K562 (cell line): Measurements from ENCODE around the gene MTFR2. TPM values are rescaled to one million over a fixed set of nuclear protein-coding genes. Genes with fewer than 3 reads are reported as not detected.
A peak's percentile ranks its signal among the peaks of the same experiment; 100 is the strongest.

Experiments
- ATAC-seq: fragments of 200-7000 bp; cut with Tn5 transposase; 3 replicates; pipeline ENCODE4 v1.9.1; 2020; ENCODE audit warnings: moderate library complexity
- BruUV-seq: library from RNA; stranded (reverse); fragments of 400-500 nt; replicated peaks from 2 replicates; lab custom pipeline; 2021; lab: Mats Ljungman, UMichigan
- CTCF ChIA-PET: fragments of 300-600 bp; formaldehyde crosslinking; extraction: SDS; loops from one replicate; lab custom pipeline; 2021; ENCODE audit warnings: low intra/inter-chr PET ratio; lab: Yijun Ruan, JAX
- POLR2A ChIA-PET: fragments of 300-600, 350-650 bp; sonication (Branson Sonifier 250); formaldehyde crosslinking; extraction: SDS; loops from one replicate; lab custom pipeline; 2021; ENCODE audit warnings: antibody characterized with exemption, inconsistent platforms; lab: Yijun Ruan, JAX
- DNase-seq, 4 experiments: peaks; one replicate each; pipeline versions ENCODE4 v3.0.0 to v3.0.0-alpha.2; 2011 to 2018; ENCODE audit warnings: low spot score in 3 of 4, mixed read lengths in 3 of 4; ENCODE audit errors: extremely low read depth in 1 of 4
- FAIRE-seq: peaks from 2 replicates; lab custom pipeline; 2011; peaks lifted over from hg19 to GRCh38; lab: Jason Lieb, UNC
- H2AFZ ChIP-seq: 2 replicates; pipeline ENCODE4 v1.6.0; 2011; ENCODE audit warnings: low read depth, low read length, control low read depth, inconsistent platforms
- H3K27ac ChIP-seq: fragments of 200-600 bp; 3 replicates; pipeline ENCODE4 v1.8.0; 2011; ENCODE audit warnings: low read depth, mild to moderate bottlenecking, control low read depth, inconsistent platforms, low read length, moderate library complexity, mixed read lengths; ENCODE audit errors: extremely low read depth
- H3K27me3 ChIP-seq, 2 experiments: fragments of 300-600 bp in 1 of 2; 2 replicates in 1 of 2; 3 replicates in 1 of 2; pipeline versions ENCODE4 v1.6.0 to v1.8.0; 2011; ENCODE audit warnings: inconsistent platforms in 2 of 2, low read length in 2 of 2, mild to moderate bottlenecking in 1 of 2, mixed read lengths in 1 of 2, moderate library complexity in 1 of 2; ENCODE audit not compliant: control insufficient read depth in 2 of 2, insufficient read depth in 2 of 2
- H3K36me3 ChIP-seq: fragments of 300-600 bp; 3 replicates; pipeline ENCODE4 v1.8.0; 2011; ENCODE audit warnings: mild to moderate bottlenecking, low read length, inconsistent platforms; ENCODE audit not compliant: control insufficient read depth, insufficient read depth
- H3K4me1 ChIP-seq, 2 experiments: fragments of 200-600 bp in 1 of 2; replicated peaks in 1 of 2; 2 replicates in 1 of 2; 3 replicates in 1 of 2; pipeline versions ENCODE4 v1.5.1 to v1.8.0; 2011; ENCODE audit warnings: inconsistent platforms in 2 of 2, low read length in 2 of 2, mild to moderate bottlenecking in 1 of 2, mixed read lengths in 1 of 2, moderate library complexity in 1 of 2; ENCODE audit not compliant: control insufficient read depth in 2 of 2, insufficient read depth in 2 of 2
- H3K4me2 ChIP-seq: 2 replicates; pipeline ENCODE4 v1.6.1; 2011; ENCODE audit warnings: low read length, control low read depth, inconsistent platforms, mixed read lengths; ENCODE audit not compliant: insufficient read depth
- H3K4me3 ChIP-seq: fragments of 200-600 bp; sonication (generic), shearing (Covaris generic); 2 replicates; pipeline ENCODE4 v1.5.1; 2016; ENCODE audit warnings: control low read depth, inconsistent platforms
- H3K79me2 ChIP-seq: fragments of 200-600 bp; 3 replicates; pipeline ENCODE4 v1.8.0; 2011; ENCODE audit warnings: low read length, inconsistent platforms; ENCODE audit not compliant: control insufficient read depth, insufficient read depth
- H3K9ac ChIP-seq, 2 experiments: 2 replicates each; pipeline versions ENCODE4 v1.6.0 to v1.6.1; 2011; ENCODE audit warnings: low read depth in 2 of 2, low read length in 2 of 2, control low read depth in 1 of 2, inconsistent platforms in 1 of 2, mild to moderate bottlenecking in 1 of 2, mixed read lengths in 1 of 2; ENCODE audit not compliant: insufficient read depth in 1 of 2
- H3K9me1 ChIP-seq: one replicate; pipeline ENCODE4 v1.6.0; 2011; ENCODE audit warnings: inconsistent platforms, mild to moderate bottlenecking, low read length, moderate library complexity; ENCODE audit not compliant: control insufficient read depth, insufficient read depth
- H3K9me3 ChIP-seq: replicated peaks from 2 replicates; pipeline ENCODE4 v1.5.1; 2011; ENCODE audit warnings: low read depth, low read length, inconsistent platforms; ENCODE audit not compliant: control insufficient read depth, insufficient read depth
- H4K20me1 ChIP-seq: replicated peaks from 2 replicates; pipeline ENCODE4 v1.6.1; 2011; ENCODE audit warnings: low read length, inconsistent platforms, mixed read lengths; ENCODE audit not compliant: control insufficient read depth, insufficient read depth
- MEF2A ChIP-seq: IDR thresholded peaks from 2 replicates; pipeline ENCODE4 v1.6.1; 2011; ENCODE audit warnings: low read depth, mild to moderate bottlenecking, low read length, moderate library complexity; ENCODE audit not compliant: control insufficient read depth
- NCOA1 ChIP-seq: fragments of 450-650 bp; IDR thresholded peaks from 2 replicates; pipeline ENCODE4 v1.6.1; 2016; ENCODE audit warnings: low read depth
- NONO ChIP-seq, 2 experiments: fragments of 200-400 bp in 1 of 2; fragments of 450-650 bp in 1 of 2; formaldehyde crosslinking in 1 of 2; IDR thresholded peaks; 2 replicates each; pipeline ENCODE4 v1.6.1; 2017; ENCODE audit warnings: low read depth in 2 of 2, mild to moderate bottlenecking in 2 of 2, moderate library complexity in 2 of 2, low read length in 1 of 2
- RAD21 ChIP-seq, 2 experiments: fragments of 250-450 bp in 1 of 2; fragments of 450-650 bp in 1 of 2; sonication (Bioruptor Pico) in 1 of 2; formaldehyde crosslinking in 1 of 2; IDR thresholded peaks in 1 of 2; conservative IDR thresholded peaks in 1 of 2; 2 replicates each; pipeline versions ENCODE4 v1.4.0 to v1.8.0; 2020 to 2022; ENCODE audit warnings: mild to moderate bottlenecking in 2 of 2, moderate library complexity in 1 of 2
- RFX1 ChIP-seq: fragments of 450-650 bp; IDR thresholded peaks from 2 replicates; pipeline ENCODE4 v1.6.1; 2016; ENCODE audit warnings: mild to moderate bottlenecking, moderate library complexity
- SRSF9 ChIP-seq: fragments of 200-400 bp; formaldehyde crosslinking; IDR thresholded peaks from 2 replicates; pipeline ENCODE4 v1.6.1; 2017; ENCODE audit warnings: low read depth, low read length, borderline replicate concordance
- ZNF197 ChIP-seq: fragments of 200-800 bp; sonication (Bioruptor generic); IDR thresholded peaks from 2 replicates; pipeline ENCODE4 v1.6.1; 2016; ENCODE audit warnings: low read depth, missing genetic modification characterization, missing compliant biosample characterization
- WGBS: fragments of 100-300 bp; shearing (Covaris generic); methylation state at CpG from one replicate; pipeline ENCODE4 v1.1.6; 2016; ENCODE audit warnings: low coverage, mixed read lengths; ENCODE audit not compliant: insufficient coverage; ENCODE audit errors: missing lambda C conversion rate; 5-methylcytosine and 5-hydroxymethylcytosine counted together
- in situ Hi-C: fragments of 300-500 bp; cut with MboI; formaldehyde crosslinking; loops from 4 replicates; pipeline ENCODE4 v1.15.0; 2018; ENCODE audit warnings: inconsistent platforms, mixed read lengths
- intact Hi-C: fragments of 100-400 bp; cut with micrococcal nuclease; formaldehyde crosslinking; loops from 2 replicates; pipeline ENCODE4 v1.14.2; 2022
- polyA plus RNA-seq, 8 experiments: library from polyadenylated mRNA; depleted of rRNA in 4 of 8; stranded (reverse) in 5 of 8; unstranded in 3 of 8; fragments of >200 nt; fragmentation: Nextera tagmentation in 2 of 8; fragmentation: Illumina TruSeq in 1 of 8; extraction: Ambion mirVana in 2 of 8; extraction: Trizol in 1 of 8; gene quantifications; 2 replicates each; pipeline versions ENCODE4 v1.2.1 to v1.2.3, GENCODE V29; 2011 to 2014; ENCODE audit warnings: inconsistent platforms in 1 of 8, missing spikeins in 1 of 8
- total RNA-seq, 7 experiments: library from RNA; depleted of rRNA in 6 of 7; stranded (reverse); fragments of >200 nt in 6 of 7; fragmentation: Illumina TruSeq in 2 of 7; extraction: Trizol in 2 of 7; gene quantifications; 2 replicates each; pipeline versions ENCODE4 v1.2.1 to v1.2.3, GENCODE V29; 2011 to 2021; ENCODE audit warnings: low replicate concordance in 1 of 7
- TF ChIP-seq, protein P1 (sequence below), 3 experiments: IDR thresholded peaks in 2 of 3; conservative IDR thresholded peaks in 1 of 3; 2 replicates each; pipeline ENCODE4 v1.5.1; 2011 to 2012; ENCODE audit warnings: low read length in 3 of 3, mild to moderate bottlenecking in 3 of 3, control low read depth in 2 of 3, improper control_type of control experiment in 1 of 3, inconsistent platforms in 1 of 3, low read depth in 1 of 3, mixed read lengths in 1 of 3, moderate library complexity in 1 of 3; ENCODE audit not compliant: insufficient read depth in 2 of 3
- TF ChIP-seq, protein P2 (sequence below): fragments of 450-650 bp; IDR thresholded peaks from 2 replicates; pipeline ENCODE4 v1.6.1; 2018; ENCODE audit warnings: mild to moderate bottlenecking, low read depth; ENCODE audit not compliant: partially characterized antibody
- TF ChIP-seq, protein P3 (sequence below): fragments of 450-650 bp; IDR thresholded peaks from one replicate; pipeline ENCODE4 v1.6.1; 2018; ENCODE audit warnings: mild to moderate bottlenecking, moderate library complexity; ENCODE audit not compliant: partially characterized antibody
- TF ChIP-seq, protein P4 (sequence below): sonication (generic); formaldehyde crosslinking; IDR thresholded peaks from 2 replicates; pipeline ENCODE4 v1.8.0; 2023; ENCODE audit warnings: mild to moderate bottlenecking, missing genetic modification reagents

The MTFR2 gene
- total and polyA plus RNA-seq, 9 of the 15 experiments (the other 6 are each of a cell fraction or from before 2014, with no cell fraction given) = 10.1 to 63.3 (median 45.9) TPM

DNA sequence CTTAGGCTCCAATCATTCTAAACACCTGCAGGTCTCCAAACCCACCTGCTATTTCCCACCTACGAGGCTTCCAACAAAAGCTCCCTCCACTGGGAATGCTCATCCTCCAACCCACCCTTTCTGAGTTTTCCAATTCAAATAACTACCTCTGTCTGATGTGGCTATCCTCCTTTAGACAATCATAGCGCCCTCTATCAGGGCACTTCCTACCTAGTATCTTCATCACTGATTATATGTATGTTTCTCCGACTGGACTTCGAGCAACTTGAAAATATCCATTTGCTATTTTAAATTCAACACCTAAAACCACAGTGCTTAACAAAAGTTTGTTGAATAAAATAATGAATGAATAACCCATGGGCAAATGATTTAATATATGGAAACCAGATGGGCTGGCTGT lies 41.3 kb downstream of the MTFR2 start:
- ChIA-PET CTCF (interaction anchor here (0.9 kb wide), 1 partner anchor 109 kb away, joined by 3 read pairs; no protein-coding TSS in a partner anchor), POLR2A (no interaction called here)
- no peak overlapping the region for H2AFZ ChIP-seq
- H3K9me1 ChIP-seq = no peaks in the 10 kb centered on the region
- H3K79me2 ChIP-seq = no peaks in the 10 kb centered on the region
- WGBS = 11% methylated on average over 4 of the region's 4 CpGs
- H3K4me1 ChIP-seq = no peaks in the 10 kb centered on the region
- peaks cover 10 to 25% of the 10 kb centered on the region in 2 experiments for H3K27me3 ChIP-seq
- no TSS peak for BruUV-seq
- ATAC-seq = peak; percentile 64; the same call in 2 of the 3 replicates
- in situ Hi-C loops = no loop called here
- TF ChIP-seq ZNF197 (CRISPR knock-in tag) (no peak), RFX1 (no peak), NONO (IDR thresholded peaks at IDR 0.05; ENCODE audit: low read depth in 2 of 2, low read length in 1 of 2) (no peak), MEF2A (no peak), SRSF9 (no peak), RAD21 (CRISPR knock-in tag; conservative IDR thresholded peaks at IDR 0.05 in 1 of 2, IDR thresholded peaks at IDR 0.05 in 1 of 2) (peak in 1 of 2 experiments; percentile 21; a peak in 1 of 4 replicates), NCOA1 (no peak)
- TF ChIP-seq, protein P1, sequence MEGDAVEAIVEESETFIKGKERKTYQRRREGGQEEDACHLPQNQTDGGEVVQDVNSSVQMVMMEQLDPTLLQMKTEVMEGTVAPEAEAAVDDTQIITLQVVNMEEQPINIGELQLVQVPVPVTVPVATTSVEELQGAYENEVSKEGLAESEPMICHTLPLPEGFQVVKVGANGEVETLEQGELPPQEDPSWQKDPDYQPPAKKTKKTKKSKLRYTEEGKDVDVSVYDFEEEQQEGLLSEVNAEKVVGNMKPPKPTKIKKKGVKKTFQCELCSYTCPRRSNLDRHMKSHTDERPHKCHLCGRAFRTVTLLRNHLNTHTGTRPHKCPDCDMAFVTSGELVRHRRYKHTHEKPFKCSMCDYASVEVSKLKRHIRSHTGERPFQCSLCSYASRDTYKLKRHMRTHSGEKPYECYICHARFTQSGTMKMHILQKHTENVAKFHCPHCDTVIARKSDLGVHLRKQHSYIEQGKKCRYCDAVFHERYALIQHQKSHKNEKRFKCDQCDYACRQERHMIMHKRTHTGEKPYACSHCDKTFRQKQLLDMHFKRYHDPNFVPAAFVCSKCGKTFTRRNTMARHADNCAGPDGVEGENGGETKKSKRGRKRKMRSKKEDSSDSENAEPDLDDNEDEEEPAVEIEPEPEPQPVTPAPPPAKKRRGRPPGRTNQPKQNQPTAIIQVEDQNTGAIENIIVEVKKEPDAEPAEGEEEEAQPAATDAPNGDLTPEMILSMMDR (IDR thresholded peaks at IDR 0.05 in 2 of 3, conservative IDR thresholded peaks at IDR 0.05 in 1 of 3; ENCODE audit: insufficient read depth in 2 of 3, low read depth in 1 of 3, low read length in 3 of 3) = peak; percentile 27 to 41 (median 41); a peak in 3 of 6 replicates
- TF ChIP-seq, protein P2, sequence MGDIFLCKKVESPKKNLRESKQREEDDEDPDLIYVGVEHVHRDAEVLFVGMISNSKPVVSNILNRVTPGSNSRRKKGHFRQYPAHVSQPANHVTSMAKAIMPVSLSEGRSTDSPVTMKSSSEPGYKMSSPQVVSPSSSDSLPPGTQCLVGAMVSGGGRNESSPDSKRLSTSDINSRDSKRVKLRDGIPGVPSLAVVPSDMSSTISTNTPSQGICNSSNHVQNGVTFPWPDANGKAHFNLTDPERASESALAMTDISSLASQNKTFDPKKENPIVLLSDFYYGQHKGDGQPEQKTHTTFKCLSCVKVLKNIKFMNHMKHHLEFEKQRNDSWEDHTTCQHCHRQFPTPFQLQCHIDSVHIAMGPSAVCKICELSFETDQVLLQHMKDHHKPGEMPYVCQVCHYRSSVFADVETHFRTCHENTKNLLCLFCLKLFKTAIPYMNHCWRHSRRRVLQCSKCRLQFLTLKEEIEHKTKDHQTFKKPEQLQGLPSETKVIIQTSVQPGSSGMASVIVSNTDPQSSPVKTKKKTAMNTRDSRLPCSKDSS = no peak
- TF ChIP-seq, protein P3, sequence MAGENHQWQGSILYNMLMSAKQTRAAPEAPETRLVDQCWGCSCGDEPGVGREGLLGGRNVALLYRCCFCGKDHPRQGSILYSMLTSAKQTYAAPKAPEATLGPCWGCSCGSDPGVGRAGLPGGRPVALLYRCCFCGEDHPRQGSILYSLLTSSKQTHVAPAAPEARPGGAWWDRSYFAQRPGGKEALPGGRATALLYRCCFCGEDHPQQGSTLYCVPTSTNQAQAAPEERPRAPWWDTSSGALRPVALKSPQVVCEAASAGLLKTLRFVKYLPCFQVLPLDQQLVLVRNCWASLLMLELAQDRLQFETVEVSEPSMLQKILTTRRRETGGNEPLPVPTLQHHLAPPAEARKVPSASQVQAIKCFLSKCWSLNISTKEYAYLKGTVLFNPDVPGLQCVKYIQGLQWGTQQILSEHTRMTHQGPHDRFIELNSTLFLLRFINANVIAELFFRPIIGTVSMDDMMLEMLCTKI = no peak
- TF ChIP-seq, protein P4, sequence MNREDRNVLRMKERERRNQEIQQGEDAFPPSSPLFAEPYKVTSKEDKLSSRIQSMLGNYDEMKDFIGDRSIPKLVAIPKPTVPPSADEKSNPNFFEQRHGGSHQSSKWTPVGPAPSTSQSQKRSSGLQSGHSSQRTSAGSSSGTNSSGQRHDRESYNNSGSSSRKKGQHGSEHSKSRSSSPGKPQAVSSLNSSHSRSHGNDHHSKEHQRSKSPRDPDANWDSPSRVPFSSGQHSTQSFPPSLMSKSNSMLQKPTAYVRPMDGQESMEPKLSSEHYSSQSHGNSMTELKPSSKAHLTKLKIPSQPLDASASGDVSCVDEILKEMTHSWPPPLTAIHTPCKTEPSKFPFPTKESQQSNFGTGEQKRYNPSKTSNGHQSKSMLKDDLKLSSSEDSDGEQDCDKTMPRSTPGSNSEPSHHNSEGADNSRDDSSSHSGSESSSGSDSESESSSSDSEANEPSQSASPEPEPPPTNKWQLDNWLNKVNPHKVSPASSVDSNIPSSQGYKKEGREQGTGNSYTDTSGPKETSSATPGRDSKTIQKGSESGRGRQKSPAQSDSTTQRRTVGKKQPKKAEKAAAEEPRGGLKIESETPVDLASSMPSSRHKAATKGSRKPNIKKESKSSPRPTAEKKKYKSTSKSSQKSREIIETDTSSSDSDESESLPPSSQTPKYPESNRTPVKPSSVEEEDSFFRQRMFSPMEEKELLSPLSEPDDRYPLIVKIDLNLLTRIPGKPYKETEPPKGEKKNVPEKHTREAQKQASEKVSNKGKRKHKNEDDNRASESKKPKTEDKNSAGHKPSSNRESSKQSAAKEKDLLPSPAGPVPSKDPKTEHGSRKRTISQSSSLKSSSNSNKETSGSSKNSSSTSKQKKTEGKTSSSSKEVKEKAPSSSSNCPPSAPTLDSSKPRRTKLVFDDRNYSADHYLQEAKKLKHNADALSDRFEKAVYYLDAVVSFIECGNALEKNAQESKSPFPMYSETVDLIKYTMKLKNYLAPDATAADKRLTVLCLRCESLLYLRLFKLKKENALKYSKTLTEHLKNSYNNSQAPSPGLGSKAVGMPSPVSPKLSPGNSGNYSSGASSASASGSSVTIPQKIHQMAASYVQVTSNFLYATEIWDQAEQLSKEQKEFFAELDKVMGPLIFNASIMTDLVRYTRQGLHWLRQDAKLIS = no peak
- H3K4me2 ChIP-seq = no peak overlapping the region
- no peak overlapping the region for H3K27ac ChIP-seq
- H3K9ac ChIP-seq = no peak overlapping the region
- no peak for DNase-seq
- H3K9me3 ChIP-seq = no peaks in the 10 kb centered on the region
- no peaks in the 10 kb centered on the region for H4K20me1 ChIP-seq
- no peak overlapping the region for H3K4me3 ChIP-seq
- H3K36me3 ChIP-seq = no peaks in the 10 kb centered on the region
- FAIRE-seq = peak; percentile 26
- intact Hi-C loops = no loop called here
